Muscle of back (tissue), 11 donors: ENCODE measurements around the gene TIFAB. TPM values are rescaled to one million over a fixed set of nuclear protein-coding genes. Genes with fewer than 3 reads are reported as not detected.

Experiments used
- DNase-seq, 3 donors: peaks; one replicate each; pipeline versions ENCODE4 v3.0.0 to v3.0.0-alpha.2; 2013
- polyA plus RNA-seq, 10 donors: library from polyadenylated mRNA; unstranded; fragments of 120-200 nt; gene quantifications; one replicate each; pipeline ENCODE4 v1.2.1, GENCODE V29; 2013; ENCODE audit not compliant: insufficient read length in 10 of 10

The TIFAB gene
- polyA plus RNA-seq, 10 donors: 0.05 to 0.33 (median 0.17) TPM

- no peak for DNase-seq
Measured at GRCh38 chr5:135426102-135427082, 25.8 kb downstream of the TIFAB start.

- DNase-seq: no peak
Measured at GRCh38 chr5:135425641-135426040, 26.5 kb downstream of the TIFAB start.

GRCh38 chr5:135423846-135424168 lies 28.3 kb downstream of the TIFAB start:
- DNase-seq: peak in 1 of 3 donors; percentile 54

GRCh38 chr5:135423146-135423845 lies 28.9 kb downstream of the TIFAB start:
- peak in 1 of 3 donors; percentile 59 for DNase-seq

- no peak for DNase-seq
Measured at GRCh38 chr5:135422419-135422818, 29.7 kb downstream of the TIFAB start.

GRCh38 chr5:135417083-135417482 lies 35.1 kb downstream of the TIFAB start:
- DNase-seq: no peak

GRCh38 chr5:135405082-135405481 lies 47.1 kb downstream of the TIFAB start:
- DNase-seq: no peak

GRCh38 chr5:135402031-135402430 lies 50.1 kb downstream of the TIFAB start:
- no peak for DNase-seq

- DNase-seq: no peak
Measured at GRCh38 chr5:135400866-135401265, 51.3 kb downstream of the TIFAB start.

- DNase-seq: no peak
Measured at GRCh38 chr5:135399794-135400542, 52.2 kb downstream of the TIFAB start.

GRCh38 chr5:135398855-135399793 lies 53.0 kb downstream of the TIFAB start, which contains the start of gene MACROH2A1:
MACROH2A1 (minus strand) TSS chr5:135399231; CDS start chr5:135389093, 10,138 bp downstream.
- peak; percentile 85 to 96 (median 92) for DNase-seq

GRCh38 chr5:135398160-135398854 lies 53.8 kb downstream of the TIFAB start:
- DNase-seq: peak in 1 of 3 donors; percentile 67

Other genes with a start within 250 kb of the TIFAB start
- gene MACROH2A1, start 53.1 kb downstream of the TIFAB start, polyA plus RNA-seq: 100 to 1,000 TPM in 6 of 10 donors, 10 to 100 TPM in 4; 82.9 to 117 (median 101) TPM
- under 1 TPM in 4 of 10 donors, not detected in 6; 0.08 to 0.23 (median 0.13) TPM for gene DCANP1, start 5.0 kb downstream of the TIFAB start, polyA plus RNA-seq
- gene NEUROG1, start 83.6 kb upstream of the TIFAB start, polyA plus RNA-seq: not detected
- 100 to 1,000 TPM in 2 of 10 donors, 10 to 100 TPM in 8; 21.1 to 310 (median 36.2) TPM for gene CXCL14, start 126.6 kb upstream of the TIFAB start, polyA plus RNA-seq